ENCODE data around the gene TRIP6.

The TRIP6 gene

GRCh38 chr7:100873599-100874299, 6.6 kb downstream of the TRIP6 start:
- DNase-seq (ENCODE audit: low read depth in 3 of 3, low spot score in 1 of 3) = no peak

GRCh38 chr7:100874300-100874576, 7.1 kb downstream of the TRIP6 start:
- DNase-seq (ENCODE audit: low read depth in 3 of 3, low spot score in 1 of 3) = no peak

GRCh38 chr7:100874577-100875355, 7.6 kb downstream of the TRIP6 start, which contains the start of gene SRRT:
Gene SRRT (plus strand): TSS chr7:100875103. CDS start chr7:100875591, 488 bp downstream.
- peak; percentile 95 to 97 (median 95) for DNase-seq (ENCODE audit: low read depth in 3 of 3, low spot score in 1 of 3)

GRCh38 chr7:100875356-100875751, 8.2 kb downstream of the TRIP6 start:
- no peak for DNase-seq (ENCODE audit: low read depth in 3 of 3, low spot score in 1 of 3)

GRCh38 chr7:100878013-100878412, 10.8 kb downstream of the TRIP6 start:
- DNase-seq (ENCODE audit: low read depth in 3 of 3, low spot score in 1 of 3) = no peak

- no peak for DNase-seq (ENCODE audit: low read depth in 3 of 3, low spot score in 1 of 3)
These were observed 11.5 kb downstream of the TRIP6 start for GRCh38 chr7:100878685-100879084.

- no peak for DNase-seq (ENCODE audit: low read depth in 3 of 3, low spot score in 1 of 3)
These were observed 12.6 kb downstream of the TRIP6 start for GRCh38 chr7:100879685-100880261.

GRCh38 chr7:100880645-100881044, 13.5 kb downstream of the TRIP6 start:
- DNase-seq (ENCODE audit: low read depth in 3 of 3, low spot score in 1 of 3) = no peak

GRCh38 chr7:100881136-100881535, 13.9 kb downstream of the TRIP6 start:
- DNase-seq (ENCODE audit: low read depth in 3 of 3, low spot score in 1 of 3) = no peak

- DNase-seq (ENCODE audit: low read depth in 3 of 3, low spot score in 1 of 3) = no peak
These were observed 15.0 kb downstream of the TRIP6 start for GRCh38 chr7:100882201-100882600.

GRCh38 chr7:100882785-100883526, 15.8 kb downstream of the TRIP6 start:
- DNase-seq (ENCODE audit: low read depth in 3 of 3, low spot score in 1 of 3) = no peak

- no peak for DNase-seq (ENCODE audit: low read depth in 3 of 3, low spot score in 1 of 3)
These were observed 17.7 kb downstream of the TRIP6 start for GRCh38 chr7:100884736-100885439.

GRCh38 chr7:100885440-100886141, 18.4 kb downstream of the TRIP6 start:
- DNase-seq (ENCODE audit: low read depth in 3 of 3, low spot score in 1 of 3) = no peak

GRCh38 chr7:100886142-100886935, 19.2 kb downstream of the TRIP6 start:
- DNase-seq (ENCODE audit: low read depth in 3 of 3, low spot score in 1 of 3) = no peak

GRCh38 chr7:100886936-100887515, 19.8 kb downstream of the TRIP6 start:
- no peak for DNase-seq (ENCODE audit: low read depth in 3 of 3, low spot score in 1 of 3)

- no peak for DNase-seq (ENCODE audit: low read depth in 3 of 3, low spot score in 1 of 3)
These were observed 20.5 kb downstream of the TRIP6 start for GRCh38 chr7:100887516-100888290.

GRCh38 chr7:100888291-100888987, 21.3 kb downstream of the TRIP6 start:
- no peak for DNase-seq (ENCODE audit: low read depth in 3 of 3, low spot score in 1 of 3)

Data from stimulated activated CD4-positive, alpha-beta T cell treated with anti-CD3 and anti-CD28 coated beads, TNF-alpha, amount 100 ng/mL, for 1 hour (primary cell).